ENCODE data around the gene RNF213.

- TF ChIP-seq, protein P1, sequence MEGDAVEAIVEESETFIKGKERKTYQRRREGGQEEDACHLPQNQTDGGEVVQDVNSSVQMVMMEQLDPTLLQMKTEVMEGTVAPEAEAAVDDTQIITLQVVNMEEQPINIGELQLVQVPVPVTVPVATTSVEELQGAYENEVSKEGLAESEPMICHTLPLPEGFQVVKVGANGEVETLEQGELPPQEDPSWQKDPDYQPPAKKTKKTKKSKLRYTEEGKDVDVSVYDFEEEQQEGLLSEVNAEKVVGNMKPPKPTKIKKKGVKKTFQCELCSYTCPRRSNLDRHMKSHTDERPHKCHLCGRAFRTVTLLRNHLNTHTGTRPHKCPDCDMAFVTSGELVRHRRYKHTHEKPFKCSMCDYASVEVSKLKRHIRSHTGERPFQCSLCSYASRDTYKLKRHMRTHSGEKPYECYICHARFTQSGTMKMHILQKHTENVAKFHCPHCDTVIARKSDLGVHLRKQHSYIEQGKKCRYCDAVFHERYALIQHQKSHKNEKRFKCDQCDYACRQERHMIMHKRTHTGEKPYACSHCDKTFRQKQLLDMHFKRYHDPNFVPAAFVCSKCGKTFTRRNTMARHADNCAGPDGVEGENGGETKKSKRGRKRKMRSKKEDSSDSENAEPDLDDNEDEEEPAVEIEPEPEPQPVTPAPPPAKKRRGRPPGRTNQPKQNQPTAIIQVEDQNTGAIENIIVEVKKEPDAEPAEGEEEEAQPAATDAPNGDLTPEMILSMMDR (IDR thresholded peaks at IDR 0.05), result no peak
- TF ChIP-seq POLR2A (IDR thresholded peaks at IDR 0.05), result no peak
These were observed 93.1 kb downstream of the RNF213 start for GRCh38 chr17:80353718-80354275.
